HG03060 (cell line): ENCODE data around the gene SPOPL.
"Not testable (repeated sequence)": the region's sequence is repeated elsewhere in the genome, so short reads cannot be mapped to it uniquely, and the experiment has no call there.

Source experiments
- ATAC-seq: cut with Tn5 transposase; IDR thresholded peaks from one replicate; pipeline ENCODE4 v1.9.1; 2021; ENCODE audit warnings: low read depth, moderate number of reproducible peaks; ENCODE audit not compliant: unreplicated experiment

Gene SPOPL

GRCh38 chr2:138501425-138502254 lies at the start of gene SPOPL:
Gene SPOPL, plus strand, starts transcription at chr2:138501770. Its CDS starts 48,447 bp downstream, at chr2:138550217.
- peak; percentile 30 for ATAC-seq

DNA sequence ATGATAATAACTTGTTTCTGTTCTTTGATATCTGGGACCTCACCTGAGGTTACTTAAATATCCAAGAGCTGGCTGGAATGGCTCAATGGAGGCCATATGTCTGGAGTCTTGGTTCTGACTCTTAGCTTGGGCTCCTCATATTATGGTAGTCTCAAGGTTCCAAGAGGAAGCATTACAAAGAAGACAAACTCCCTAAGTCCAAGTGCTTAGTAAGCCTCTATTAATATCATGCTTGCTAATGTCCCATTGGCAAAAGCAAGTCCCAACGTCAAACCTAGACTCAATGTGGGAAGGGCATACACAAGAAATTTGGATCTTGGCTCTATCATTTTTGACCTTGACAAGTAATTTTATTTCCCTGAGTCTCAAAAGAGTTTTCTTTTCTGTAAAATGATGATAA lies 49.2 kb upstream of the SPOPL start:
- ATAC-seq = no peak

GRCh38 chr2:138453815-138454214 lies 47.8 kb upstream of the SPOPL start:
- no peak for ATAC-seq

DNA sequence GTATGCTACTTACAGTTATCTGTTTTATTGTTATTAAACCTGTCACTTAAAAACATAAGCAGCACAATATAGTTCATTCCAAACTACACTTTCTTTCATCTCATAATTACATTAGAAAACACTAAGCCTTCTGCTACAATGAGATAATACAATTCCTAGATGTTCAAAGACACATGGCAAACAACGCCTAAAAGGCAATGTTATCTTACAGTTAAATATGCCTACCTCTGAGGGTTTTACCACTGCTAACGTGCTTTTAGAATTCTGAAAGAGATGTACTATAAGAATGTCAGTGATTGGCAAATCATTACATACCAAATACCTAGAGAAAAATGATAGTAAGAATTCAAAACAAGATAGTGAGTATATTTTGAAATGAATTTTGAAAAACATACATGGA lies 46.8 kb upstream of the SPOPL start:
- ATAC-seq = no peak

- no peak for ATAC-seq
Measured at GRCh38 chr2:138455275-138455674, 46.3 kb upstream of the SPOPL start.

DNA sequence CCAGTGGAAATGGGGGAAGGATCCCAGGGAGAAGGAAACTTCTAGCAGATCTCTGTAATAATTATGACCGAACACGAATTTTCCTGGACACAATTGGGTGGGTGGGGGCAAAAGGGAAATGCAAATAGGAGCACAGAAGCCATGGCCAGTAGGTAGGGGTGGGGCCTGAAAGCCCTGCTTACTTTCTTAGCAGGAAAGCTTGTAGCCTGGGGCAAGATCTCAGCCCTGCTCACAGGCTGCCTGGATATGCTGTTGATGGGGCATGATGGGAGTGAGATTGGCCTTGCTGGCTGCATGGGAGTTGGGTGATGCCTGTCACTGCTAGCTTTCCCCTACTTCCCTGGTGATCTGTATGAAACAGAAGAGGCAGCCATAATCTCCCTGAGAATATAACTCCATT lies 45.9 kb upstream of the SPOPL start:
- ATAC-seq = no peak

- ATAC-seq = not testable (repeated sequence)
Measured at GRCh38 chr2:138462689-138463088, 38.9 kb upstream of the SPOPL start.

DNA sequence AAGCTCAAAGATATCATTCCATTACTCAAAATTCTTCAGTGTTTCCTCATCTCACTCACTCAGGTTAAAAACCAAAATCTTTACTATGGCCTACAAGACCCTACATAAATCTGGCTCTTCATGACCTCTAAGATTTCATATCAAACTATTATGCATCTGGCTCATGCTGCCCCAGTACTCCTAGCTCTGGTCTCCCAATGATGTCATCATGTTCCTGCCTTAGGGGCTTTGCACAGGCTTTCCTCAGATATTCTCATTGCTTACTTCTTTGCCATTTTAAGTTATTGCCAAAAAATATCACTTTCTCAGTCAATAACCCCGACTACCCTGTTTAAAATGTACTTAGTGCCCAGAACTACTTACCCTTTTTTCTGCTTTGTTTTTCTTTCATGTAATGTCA lies 33.0 kb upstream of the SPOPL start:
- no peak for ATAC-seq

GRCh38 chr2:138469411-138469810 lies 32.2 kb upstream of the SPOPL start:
- no peak for ATAC-seq

DNA sequence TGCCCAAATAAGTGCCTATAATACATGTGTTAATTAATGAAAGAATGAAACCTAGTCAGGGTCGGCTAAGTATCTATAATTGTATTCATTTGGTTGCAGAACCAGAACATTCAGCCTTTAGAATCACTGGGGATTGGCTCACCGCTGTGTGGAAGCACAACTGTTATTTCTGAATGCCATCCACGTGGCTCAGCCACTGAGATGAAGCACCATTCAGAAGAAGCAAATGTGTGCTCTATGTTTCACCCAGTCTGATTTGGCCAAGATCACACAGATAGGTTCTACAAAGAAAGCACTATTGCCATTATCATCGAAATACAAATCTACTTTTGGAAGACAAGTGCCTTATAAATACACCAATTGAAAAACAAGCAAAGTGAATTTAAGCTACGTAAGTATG lies 30.6 kb upstream of the SPOPL start:
- ATAC-seq = no peak

GRCh38 chr2:138474100-138474825 lies 27.3 kb upstream of the SPOPL start:
- no peak for ATAC-seq

DNA sequence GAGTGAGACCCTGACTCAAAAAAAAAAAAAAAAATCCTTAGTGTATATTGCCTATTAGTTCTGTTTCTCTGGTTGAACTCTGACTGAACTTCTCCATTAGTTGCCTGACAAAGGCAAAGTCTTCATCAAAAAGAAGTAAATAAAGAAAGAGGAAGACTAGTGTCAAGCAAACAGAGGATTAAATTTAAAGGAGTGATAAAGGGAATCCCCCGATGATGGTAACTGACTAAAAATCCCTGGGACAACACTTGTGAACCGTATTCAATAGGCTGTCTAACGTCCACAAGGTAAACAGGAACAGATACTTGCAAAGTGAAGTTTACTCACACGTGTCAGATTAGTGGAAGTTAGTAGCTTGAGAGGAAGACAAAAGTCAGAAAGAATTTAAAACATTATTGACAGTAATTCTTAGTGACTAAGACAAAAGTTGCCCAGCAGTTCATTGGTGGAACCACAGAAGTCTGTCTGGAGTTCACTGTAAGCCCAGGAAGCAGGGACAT lies 26.2 kb upstream of the SPOPL start:
- peak; percentile 72 for ATAC-seq

GRCh38 chr2:138476186-138476585 lies 25.4 kb upstream of the SPOPL start:
- ATAC-seq = no peak

GRCh38 chr2:138476940-138477339 lies 24.6 kb upstream of the SPOPL start:
- no peak for ATAC-seq

DNA sequence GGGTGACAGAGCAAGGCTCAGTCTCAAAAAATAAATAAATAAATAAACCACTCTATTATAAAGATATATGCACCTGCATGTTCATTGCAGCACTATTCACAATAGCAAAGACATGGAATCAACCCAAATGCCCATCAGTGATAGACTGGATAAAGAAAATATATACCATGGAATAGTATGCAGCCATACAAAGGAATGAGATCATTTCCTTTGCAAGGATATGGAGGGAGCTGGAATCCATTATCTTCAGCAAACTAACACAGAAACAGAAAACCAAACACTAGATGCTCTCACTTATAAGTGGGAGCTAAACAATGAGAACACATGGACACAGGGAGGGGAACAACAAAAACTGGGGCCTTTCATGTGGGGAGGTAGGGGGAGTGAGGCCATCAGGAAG lies 18.8 kb upstream of the SPOPL start:
- ATAC-seq = not testable (repeated sequence)

DNA sequence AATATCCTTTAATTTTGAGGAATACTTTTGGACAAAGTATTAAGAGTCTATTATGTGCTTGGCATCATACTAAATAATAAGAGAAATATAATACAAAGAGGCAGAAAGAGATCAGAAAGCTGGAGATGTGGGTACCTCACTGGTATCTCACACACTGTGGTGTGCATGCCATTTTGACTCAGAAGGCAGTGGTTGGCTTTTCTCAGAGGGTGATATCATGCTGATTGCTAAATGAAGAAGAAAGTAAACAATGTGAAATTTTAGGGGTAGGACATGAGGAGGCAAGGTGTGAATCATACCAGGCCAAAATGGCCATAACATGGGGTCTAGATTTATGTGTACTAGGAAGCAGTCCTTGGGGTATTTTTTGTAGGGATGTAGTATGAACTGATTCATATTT lies 16.6 kb upstream of the SPOPL start:
- no peak for ATAC-seq

GRCh38 chr2:138486363-138487198 lies 15.0 kb upstream of the SPOPL start:
- ATAC-seq = no peak

GRCh38 chr2:138490673-138491494 lies 10.7 kb upstream of the SPOPL start:
- no peak for ATAC-seq

- no peak for ATAC-seq
Measured at GRCh38 chr2:138491495-138491862, 10.1 kb upstream of the SPOPL start.

GRCh38 chr2:138492160-138492559 lies 9.4 kb upstream of the SPOPL start:
- ATAC-seq = no peak
